ENCODE measurements around the gene POU2AF1. TPM values are rescaled to one million over a fixed set of nuclear protein-coding genes. Genes with fewer than 3 reads are reported as not detected.
"Not testable (repeated sequence)": the region's sequence is repeated elsewhere in the genome, so short reads cannot be mapped to it uniquely, and the experiment has no call there.

The POU2AF1 gene
- total RNA-seq, 1 donor from 2014 or later, result not detected

DNA sequence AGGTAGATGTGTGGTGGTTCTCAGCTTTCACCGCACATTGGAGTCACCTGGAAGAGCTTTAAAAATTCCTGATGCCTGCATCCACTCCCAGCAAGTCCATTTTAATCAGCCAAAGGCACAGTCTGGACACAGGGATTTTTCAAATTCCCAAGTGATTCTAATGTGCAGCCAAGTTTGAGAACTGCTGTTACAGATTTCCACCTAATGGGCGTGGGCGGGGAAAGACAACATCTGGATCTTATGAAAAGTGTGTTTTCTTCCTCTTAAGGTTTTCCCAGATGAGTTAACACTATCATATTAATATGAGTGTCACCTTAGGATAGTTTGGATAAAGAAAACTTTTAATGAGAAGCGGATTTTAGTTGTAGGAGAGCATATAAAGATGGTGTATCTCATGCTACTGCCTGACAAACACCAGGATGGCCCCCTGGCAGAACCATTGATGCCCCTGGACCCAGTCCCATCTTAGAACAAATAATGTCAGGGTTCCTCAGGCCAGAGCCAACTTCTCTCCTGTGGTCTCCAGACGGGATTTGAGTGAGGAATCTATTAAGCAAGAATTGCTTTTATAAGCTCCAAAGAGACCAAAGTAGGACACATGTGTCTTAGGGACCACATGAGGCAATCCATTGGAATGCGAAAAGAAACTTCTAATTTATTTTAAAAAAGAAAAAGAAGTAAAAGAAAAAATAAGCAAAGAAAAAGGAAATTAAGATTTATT lies 31.9 kb downstream of the POU2AF1 start:
- DNase-seq (ENCODE audit: low read depth), result no peak

DNA sequence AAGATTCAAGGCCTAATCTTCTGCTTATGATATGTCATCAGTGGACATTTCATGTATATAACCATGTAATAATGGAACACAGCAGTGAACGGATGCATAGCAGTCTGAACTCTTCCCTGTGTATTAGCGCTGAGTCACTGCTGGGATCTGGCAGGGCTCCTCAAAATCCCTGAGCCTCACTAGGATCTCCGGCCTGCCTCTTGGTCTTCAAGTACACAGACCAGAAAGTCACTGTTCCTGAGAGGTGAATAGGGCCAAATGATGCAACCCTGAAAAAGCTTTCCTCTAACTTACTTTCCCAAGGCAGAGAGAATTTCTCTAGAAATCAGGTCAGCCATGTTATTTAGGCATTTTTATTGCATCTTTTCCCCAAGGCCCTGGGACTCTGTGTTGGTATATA lies 35.0 kb downstream of the POU2AF1 start:
- no peak for DNase-seq (ENCODE audit: low read depth)

DNA sequence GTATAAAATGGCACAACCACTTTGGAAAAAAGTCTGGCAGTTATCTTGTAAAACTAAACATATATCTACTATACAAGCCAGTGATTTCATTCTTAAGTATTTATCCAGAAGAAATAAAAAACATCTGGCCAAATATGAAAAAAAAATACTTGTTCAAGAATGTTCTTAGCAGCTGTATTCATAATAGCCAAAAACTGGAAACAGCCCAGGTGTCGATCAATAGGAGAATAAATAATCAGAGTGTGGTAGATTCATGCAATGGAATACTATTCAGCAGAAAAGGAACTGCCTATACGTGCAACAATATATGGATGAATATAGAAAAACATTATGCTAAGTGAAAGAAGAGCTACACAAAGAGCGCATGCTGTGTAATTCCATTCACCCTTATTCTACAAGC lies 36.7 kb downstream of the POU2AF1 start:
- DNase-seq (ENCODE audit: low read depth), result no peak

DNA sequence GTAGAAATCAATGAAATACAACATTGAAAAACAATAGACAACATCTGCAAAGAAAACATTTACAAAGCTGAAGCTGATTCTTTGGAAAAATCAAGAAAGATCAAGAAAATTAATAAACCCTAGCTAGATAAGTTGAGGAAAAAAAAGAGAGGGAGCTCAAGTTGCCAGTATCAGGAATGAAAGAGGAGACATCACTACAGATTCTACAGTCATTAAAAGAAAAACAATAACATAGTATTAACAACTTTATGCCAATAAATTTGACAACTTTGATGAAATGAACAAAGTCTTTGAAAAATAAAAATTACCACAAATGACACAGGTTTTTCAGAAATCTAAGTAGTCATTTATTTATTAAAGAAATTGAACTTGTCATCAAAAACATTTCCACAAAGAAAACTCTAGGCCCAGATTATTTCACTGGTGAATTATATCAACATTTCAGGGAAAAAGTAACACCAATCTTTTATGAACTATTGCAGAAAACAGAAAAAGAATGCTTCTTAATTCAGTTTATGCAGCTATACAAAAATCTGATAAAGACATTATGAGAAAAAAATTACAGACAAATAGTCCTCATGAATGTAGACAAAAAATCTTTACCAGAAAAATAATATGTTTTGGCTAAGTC lies 39.2 kb downstream of the POU2AF1 start:
- no peak for DNase-seq (ENCODE audit: low read depth)

DNA sequence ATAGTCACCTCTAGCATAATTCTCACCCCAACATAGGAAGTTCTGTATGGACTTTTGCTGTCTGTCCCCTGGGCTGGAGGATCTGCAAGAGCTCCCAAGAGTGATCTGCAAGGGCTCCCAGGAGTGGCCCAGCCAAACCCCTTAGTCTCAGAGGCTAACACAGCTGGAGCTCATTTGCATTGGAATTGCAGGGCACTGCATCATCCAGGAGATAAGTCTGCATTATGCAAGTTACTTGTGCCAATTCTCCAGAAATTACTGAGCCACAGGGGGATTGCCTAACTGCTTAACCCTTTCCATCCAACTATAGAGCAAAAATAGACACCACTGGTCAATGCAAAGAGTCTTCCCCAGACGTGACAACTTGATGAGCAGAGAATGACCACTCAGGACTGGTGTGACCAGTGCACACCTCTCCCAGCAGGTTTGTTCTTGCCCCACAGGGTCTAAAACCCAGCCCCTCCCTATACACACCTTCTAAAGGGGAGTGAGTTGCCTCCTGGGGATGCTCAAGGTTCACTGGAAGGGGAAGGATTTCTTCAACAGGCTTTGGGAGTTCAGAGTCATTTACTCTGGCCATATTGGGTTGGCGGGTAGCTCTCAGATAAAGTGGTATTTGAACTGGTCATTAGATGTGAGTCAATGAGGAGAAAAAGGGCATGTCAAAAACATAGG lies 42.4 kb downstream of the POU2AF1 start:
- no peak for DNase-seq (ENCODE audit: low read depth)

DNA sequence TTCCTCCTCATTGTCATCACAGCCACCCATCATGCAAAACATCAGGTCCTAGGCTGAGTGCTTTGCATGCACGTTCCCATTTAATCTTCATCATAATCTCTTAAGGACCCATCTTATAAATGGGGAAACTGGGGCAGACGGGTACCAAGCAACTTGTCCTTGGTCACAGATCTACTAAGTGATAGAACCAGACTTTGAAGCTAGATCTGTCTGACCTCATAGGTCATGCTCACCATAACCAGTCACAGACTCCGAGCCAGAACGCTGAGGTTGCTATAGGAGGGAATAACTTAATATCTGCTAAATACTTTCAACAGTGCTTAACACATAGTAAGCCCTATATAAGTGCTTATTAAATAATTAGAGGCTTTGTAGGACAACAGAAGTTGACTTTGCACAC lies 43.0 kb downstream of the POU2AF1 start:
- DNase-seq (ENCODE audit: low read depth), result no peak

DNA sequence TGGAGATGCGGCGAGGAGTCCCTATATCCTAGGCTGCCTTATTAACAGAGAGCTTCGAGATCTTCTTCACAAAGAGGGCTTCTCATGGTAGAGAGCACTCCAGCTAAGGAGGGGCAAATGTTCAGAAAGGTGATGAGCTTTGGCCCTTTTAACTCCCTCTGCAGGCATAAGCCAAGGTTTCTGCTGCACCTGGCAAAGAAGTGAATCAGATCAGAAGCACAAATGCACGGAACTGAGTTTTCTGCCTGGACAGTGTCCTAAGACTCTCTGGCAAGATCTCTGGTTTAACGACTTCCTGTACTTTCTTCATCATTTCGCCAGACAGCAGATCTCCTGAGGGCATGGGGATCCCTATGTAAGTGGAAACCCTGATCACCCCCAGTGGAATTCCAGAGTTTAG lies 43.5 kb downstream of the POU2AF1 start:
- DNase-seq (ENCODE audit: low read depth), result no peak

DNA sequence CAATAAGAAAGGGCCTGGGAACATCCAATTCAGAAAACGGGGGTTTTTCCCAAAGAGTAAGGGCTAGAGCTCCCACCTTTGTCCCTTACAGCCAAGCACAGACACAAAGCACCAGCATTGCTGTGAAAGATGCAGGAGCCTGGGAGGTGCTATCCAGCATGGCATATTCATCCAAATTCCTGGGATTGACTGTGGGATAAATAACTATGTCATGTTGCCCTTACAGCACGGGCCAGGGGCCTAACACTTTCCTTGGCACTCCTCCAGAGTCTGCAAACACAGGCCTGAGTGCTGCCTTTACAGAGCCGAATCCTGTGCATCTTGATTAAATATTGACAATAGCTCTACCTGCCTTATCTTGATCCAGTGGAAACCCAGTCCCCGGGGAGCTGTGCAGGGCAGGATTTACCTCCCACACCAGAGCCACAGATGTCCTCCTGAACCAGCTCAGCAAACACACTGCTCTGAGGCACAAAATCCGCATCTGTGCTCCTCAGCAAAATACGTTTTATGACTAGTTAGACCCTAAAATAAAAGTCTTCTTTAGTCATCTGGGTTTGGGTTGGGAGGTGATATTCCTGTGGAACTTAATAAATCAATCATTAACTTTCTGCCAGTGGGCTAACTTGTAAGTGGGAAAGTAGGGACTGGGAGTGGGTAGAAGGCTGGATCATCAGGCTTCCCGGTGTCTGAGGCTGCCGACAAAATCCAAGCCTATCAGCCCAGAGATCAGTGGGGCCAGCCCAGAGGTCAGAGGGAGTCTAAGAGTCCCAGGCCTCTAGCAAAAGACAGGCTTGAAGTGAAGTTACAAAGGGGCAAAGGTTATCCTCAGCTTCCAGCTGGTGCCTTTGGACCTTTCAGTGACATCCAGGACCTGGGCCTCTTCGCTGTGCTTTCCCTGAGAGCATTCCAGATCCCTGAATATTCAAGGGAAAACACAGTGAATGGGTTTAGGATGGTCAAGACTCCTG lies 44.3 kb downstream of the POU2AF1 start:
- peak; percentile 35 for DNase-seq (ENCODE audit: low read depth)

DNA sequence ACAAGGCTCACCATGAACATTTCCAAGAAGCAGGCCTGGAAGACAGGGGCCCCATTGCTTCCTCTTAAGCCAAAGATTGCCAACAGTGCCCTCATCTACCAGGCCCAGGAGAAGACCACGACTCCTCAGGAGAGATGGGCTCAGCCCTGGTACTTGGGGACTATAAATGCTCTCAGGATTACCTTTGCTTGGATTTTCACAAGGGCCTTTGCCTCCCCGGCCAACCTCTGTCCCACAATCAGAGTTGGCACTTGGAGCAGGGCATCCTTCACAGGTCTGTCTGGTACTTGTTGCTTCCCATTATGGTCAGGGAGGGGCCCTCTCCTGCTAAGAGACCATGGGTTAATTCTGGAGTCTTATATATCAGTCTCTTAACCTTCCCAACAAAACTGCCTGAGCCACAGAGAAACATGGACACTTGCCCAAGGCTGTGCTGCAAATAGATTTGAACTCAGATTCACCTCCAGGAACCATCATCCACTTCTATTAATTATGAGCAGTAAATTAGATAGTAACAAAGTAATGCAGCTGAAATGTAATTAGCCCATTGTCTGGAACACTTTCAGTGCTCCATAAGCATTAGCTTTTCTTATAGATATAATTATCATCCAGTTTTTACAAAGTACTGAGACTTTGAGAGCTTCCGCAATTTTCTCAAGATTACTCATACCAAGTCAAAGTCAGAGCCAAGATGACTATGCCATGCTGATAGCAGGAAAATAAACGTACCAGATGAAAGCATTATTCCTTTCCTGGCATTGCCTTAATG lies 47.2 kb downstream of the POU2AF1 start:
- DNase-seq (ENCODE audit: low read depth), result peak; percentile 11

DNA sequence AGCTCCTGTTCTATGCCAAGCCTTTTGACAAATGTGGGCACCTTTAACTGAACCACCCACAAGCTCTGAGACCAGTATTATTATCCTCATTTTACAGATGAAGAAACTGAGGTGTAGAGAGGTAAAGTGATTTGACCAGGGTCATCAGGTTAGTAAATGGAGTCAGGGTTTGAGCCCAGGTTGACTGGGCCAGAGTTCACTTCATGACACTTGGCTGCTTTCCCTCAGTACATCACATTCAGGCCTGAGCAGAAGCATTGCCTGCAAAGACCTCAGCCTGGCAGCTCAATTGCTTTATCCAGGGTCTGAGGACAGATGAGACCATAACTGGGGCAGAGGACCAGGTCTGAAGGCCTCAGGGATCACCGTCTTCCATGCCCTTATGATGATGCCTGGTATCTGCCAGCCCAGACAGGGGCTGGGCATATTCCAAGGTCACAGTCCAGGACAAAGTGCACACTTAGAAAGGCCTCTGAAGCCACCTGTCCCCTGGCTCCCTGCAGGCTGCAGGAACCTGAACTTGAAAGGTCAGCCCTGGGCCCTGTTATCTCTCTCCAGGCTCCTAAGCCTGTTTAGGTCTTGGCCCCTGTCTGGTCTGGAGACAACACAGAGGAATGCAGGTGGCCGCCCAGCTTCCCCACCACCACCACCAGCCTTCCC lies 48.7 kb downstream of the POU2AF1 start:
- no peak for DNase-seq (ENCODE audit: low read depth)

DNA sequence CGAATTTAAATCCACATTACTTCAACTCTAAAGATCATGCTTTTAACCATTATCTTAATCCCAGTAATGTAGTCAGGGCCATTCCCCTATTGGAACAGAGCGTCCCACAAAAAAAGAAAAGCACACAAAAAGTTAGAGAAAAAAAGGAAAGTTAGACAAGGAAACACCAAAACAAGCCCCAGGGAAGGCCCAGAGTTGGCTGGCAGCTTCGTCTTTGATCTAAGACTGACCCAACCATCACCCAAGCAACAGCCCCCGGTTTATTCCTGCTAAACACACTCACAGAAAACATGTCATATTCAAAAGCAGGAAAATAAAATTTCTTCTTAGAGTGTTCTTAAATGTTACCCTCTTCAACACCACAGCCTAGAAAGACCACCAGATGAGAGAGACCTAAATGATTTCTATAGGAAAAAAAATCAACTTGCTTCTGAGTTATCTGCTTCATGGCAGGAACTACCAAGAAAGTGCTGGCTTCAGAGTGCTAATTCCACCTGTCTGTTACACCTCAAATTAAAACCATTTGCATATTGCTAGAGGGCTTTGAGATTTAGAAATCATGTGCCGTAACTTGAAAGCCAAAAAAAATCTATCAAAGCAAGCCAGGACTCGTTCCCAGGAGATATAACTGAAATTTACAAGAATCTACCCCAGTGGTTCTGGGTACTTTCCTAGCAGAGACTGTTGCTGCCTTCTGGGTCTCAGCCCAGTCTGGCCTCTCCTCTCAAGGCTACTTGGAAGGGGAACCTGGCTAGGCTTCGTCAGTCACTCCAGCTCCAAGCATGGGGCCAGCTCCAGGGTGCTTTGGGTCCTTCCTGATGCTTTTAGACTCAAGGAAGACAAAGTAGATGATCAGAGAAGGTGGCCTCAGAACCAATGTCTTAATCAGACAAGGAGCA lies 49.5 kb downstream of the POU2AF1 start:
- DNase-seq (ENCODE audit: low read depth), result no peak

DNA sequence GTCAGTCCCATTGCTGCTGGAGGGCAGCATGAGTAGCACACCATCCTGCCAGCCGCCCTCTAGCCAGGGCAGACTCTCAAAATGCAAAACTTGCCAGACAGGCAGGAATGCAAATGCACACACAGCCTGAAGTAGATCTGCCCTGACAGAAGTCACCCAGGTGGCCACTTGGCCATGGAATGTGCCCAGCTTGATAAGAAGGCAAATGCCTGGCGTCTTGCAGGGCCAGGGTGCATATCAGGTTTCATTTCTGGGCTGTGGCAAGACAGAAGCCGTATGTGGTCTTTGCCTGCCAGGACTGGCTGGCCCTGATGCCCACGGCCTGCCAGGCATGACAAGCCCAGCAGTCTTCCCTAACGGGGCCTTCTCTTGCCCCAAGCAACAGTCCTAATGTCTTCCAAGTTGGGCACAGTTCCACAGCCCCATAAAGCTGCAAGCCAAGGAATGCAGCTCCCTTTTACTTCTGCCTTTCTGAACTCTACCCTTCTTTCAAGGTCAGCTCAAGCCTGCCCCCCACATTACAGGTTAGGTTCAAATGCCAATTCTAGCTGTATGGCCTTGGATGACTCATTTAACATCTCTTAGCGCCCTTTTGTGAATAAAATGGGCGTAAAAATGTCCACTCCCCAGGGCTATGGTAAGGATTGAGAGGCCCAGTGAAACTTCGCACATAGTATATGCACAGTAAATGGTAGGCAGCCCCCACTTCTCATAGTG lies 51.0 kb downstream of the POU2AF1 start:
- DNase-seq (ENCODE audit: low read depth), result peak; percentile 17

DNA sequence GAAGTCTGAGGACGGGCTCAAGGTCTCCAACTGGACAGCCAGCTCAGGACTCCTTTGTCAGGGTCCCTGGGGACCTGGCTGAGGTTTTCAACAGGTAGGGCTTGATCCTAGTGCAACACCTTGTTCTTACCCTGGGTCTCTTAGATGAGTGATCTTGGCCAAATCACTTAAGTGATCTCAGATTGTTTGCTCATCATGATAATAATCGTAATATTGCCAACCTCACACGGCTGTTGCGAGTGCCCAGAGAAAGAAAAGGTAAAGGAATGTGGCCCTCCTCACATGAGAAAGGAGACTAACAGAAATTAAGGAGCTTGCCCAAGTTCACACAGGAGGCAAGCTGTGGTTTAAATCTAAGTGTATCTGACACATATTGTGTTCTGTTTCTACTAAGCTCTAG lies 52.3 kb downstream of the POU2AF1 start:
- DNase-seq (ENCODE audit: low read depth), result no peak

DNA sequence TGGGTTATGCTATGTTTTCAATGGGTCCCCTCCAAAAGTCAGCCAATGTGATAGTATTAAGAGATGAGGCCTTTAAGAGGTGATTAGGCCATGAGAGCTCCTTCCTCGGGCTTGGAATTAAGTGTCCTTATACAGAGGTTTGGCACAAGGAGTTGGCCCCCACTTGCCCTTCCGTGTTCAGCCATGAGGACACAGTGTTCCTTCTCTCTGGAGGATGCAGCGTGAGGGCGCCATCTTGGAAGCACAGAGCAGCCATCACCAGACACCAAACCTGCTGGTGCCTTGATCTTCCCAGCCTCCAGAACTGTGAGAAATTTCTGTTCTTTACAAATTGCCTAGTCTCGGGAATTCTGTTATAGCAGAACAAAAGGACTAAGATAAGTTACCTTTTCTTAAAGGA lies 53.8 kb downstream of the POU2AF1 start:
- DNase-seq (ENCODE audit: low read depth), result no peak

DNA sequence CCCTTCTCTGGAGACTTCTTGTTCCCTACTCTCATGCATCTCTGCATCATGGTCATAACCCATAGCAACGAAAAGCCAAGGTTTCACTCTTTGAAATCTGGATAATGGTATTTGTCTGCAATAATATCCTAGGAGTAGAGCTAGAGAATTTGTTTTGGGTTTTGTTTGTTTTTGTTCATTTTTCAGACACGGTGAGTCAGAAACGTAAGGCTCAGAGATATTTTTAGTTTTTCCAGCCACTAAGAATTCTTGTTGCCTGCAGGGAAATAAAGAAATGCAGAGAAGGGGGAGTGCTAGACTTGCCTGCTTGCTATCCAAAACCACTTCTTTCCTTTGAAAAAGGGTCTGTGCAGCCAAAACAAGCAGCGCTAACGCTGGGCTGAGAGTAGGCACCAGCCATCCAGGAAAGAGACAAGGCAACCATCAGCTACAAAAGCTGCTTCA lies 54.8 kb downstream of the POU2AF1 start:
- peak; percentile 34 for DNase-seq (ENCODE audit: low read depth)

DNA sequence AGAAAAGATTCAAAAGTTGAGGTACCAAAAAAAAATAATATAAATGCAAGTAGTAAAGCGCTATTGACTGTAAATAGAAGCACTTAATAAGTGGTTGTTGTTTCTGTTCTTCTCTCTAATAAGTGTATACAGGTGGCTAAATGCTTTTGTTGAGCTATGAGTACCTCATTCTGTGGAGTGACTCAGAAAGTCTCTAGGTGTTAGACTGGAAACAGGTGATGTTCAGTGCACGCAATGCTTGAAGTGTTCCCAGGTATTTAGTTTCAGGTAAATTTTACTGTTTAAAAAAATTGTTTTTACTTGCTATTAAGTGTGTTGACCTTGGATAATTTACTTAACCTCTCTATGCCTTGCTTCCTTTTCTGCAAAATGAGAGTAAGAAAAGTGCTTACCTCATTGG lies 56.5 kb downstream of the POU2AF1 start:
- DNase-seq (ENCODE audit: low read depth), result peak; percentile 37

DNA sequence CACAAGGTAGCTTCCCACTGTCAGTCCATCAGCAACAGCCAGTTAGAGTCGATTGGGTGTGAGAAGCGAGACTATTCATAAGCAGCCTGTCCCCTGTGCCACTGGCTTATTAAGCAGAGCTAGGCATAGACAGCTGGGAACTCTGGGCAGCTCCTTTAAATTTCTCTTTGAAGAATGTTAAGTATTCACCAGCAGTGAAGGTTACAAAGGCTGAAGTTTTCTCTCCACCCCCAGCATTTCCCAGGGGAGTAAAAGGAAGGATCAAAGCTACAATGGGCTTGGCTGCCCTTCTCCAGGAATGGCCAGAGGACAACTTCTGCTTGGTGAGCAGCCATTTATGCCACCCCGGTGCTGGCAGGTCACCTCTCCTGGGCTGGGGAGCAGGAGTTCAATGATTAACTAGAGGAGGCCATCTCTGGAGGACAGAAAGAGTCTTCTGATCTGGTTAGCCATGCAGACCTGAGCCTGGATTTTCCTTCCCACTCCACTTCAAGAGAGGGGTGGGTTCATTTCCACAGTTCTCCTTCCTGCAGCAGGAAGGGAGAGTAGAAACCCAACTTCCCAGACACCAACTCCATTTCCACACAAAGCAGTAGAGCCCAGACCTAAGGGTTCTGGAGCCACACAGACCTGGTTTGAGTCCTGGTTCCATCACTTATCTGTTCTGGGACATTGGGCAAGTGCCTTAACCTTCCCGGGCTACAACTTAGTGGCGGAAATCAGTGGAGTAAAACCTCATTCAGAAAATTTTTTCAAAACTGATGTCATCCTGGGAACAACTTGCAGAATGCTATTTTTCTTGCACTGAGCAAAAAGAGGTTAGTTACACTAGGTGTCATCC lies 58.1 kb downstream of the POU2AF1 start:
- peak; percentile 41 for DNase-seq (ENCODE audit: low read depth)

DNA sequence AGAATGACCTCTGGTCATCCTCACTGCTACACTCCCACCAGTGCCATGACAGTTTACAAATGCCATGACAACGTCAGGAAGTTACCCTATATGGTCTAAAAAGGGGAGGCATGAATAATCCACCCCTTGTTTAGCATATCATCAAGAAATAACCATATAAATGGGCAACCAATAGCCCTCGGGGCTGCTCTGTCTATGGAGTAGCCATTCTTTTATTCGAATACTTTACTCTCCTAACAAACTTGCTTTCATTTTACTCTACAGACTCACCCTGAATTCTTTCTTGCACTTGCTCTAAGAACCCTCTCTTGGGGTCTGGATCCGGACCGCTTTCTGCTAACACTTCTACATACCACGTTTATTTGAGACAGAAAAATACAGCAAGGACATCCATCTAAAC lies 58.9 kb downstream of the POU2AF1 start:
- not testable (repeated sequence) for DNase-seq (ENCODE audit: low read depth)

All from renal cortical epithelial cell (primary cell).